GM18951 (cell line): ENCODE measurements around the gene GABBR2.

Experiments used
- POLR2A ChIP-seq: IDR thresholded peaks from 4 replicates; pipeline ENCODE4 v1.6.1; 2011; ENCODE audit warnings: mild to moderate bottlenecking; ENCODE audit not compliant: insufficient read length, insufficient read depth; ENCODE audit errors: extremely low read depth
- in situ Hi-C: fragments of 300-500 bp; cut with MboI; formaldehyde crosslinking; loops from one replicate; pipeline ENCODE4 v1.12.0; 2022; ENCODE audit warnings: low sequenced_read_pairs, mixed read lengths, inconsistent platforms; ENCODE audit not compliant: unreplicated experiment

The GABBR2 gene

GRCh38 chr9:98708933-98709911 is at the start of gene GABBR2:
GABBR2 (minus strand) TSS chr9:98708935; CDS start chr9:98708737, 198 bp downstream.
- in situ Hi-C loops: no loop called here
- TF ChIP-seq POLR2A: no peak

GRCh38 chr9:98755006-98755618 is 46.4 kb upstream of the GABBR2 start:
- in situ Hi-C loops: no loop called here
- TF ChIP-seq POLR2A: no peak

- in situ Hi-C loops: no loop called here
Measured at GRCh38 chr9:98751210-98751609, 42.5 kb upstream of the GABBR2 start.

GRCh38 chr9:98750364-98751060 is 41.8 kb upstream of the GABBR2 start:
- in situ Hi-C loops: no loop called here
- no peak for TF ChIP-seq POLR2A

More at GRCh38 chr9:98751210-98751609, 42.5 kb upstream of the GABBR2 start:
- TF ChIP-seq POLR2A: no peak

- in situ Hi-C loops: no loop called here
Measured at GRCh38 chr9:98747476-98747875, 38.7 kb upstream of the GABBR2 start.

GRCh38 chr9:98745470-98745869 is 36.7 kb upstream of the GABBR2 start:
- in situ Hi-C loops: no loop called here
- TF ChIP-seq POLR2A: no peak

More at GRCh38 chr9:98747476-98747875, 38.7 kb upstream of the GABBR2 start:
- no peak for TF ChIP-seq POLR2A

GRCh38 chr9:98743818-98744611 is 35.3 kb upstream of the GABBR2 start:
- no peak for TF ChIP-seq POLR2A
- in situ Hi-C loops: no loop called here

- TF ChIP-seq POLR2A: no peak
Measured at GRCh38 chr9:98743329-98743728, 34.6 kb upstream of the GABBR2 start.

GRCh38 chr9:98742325-98743280 is 33.9 kb upstream of the GABBR2 start:
- in situ Hi-C loops: no loop called here
- no peak for TF ChIP-seq POLR2A

More at GRCh38 chr9:98743329-98743728, 34.6 kb upstream of the GABBR2 start:
- in situ Hi-C loops: no loop called here

- in situ Hi-C loops: no loop called here
Measured at GRCh38 chr9:98740226-98740881, 31.6 kb upstream of the GABBR2 start.

GRCh38 chr9:98738741-98739140 is 30.0 kb upstream of the GABBR2 start:
- in situ Hi-C loops: no loop called here
- no peak for TF ChIP-seq POLR2A

More at GRCh38 chr9:98740226-98740881, 31.6 kb upstream of the GABBR2 start:
- no peak for TF ChIP-seq POLR2A
